NCI-H226 (cell line): Measurements from ENCODE around the gene CRTC3.
"Not testable (repeated sequence)": the region's sequence is repeated elsewhere in the genome, so short reads cannot be mapped to it uniquely, and the experiment has no call there.

Experiments
- DNase-seq: peaks from one replicate; pipeline ENCODE4 v3.0.0-alpha.2; 2015

Gene CRTC3

GRCh38 chr15:90657520-90658172 is 127.9 kb downstream of the CRTC3 start:
- not testable (repeated sequence) for DNase-seq

GRCh38 chr15:90659481-90659880 is 129.8 kb downstream of the CRTC3 start:
- no peak for DNase-seq

GRCh38 chr15:90660195-90660998 is 130.7 kb downstream of the CRTC3 start:
- DNase-seq, result peak; percentile 94

GRCh38 chr15:90660999-90661330 is 131.2 kb downstream of the CRTC3 start:
- DNase-seq, result not testable (repeated sequence)

DNA sequence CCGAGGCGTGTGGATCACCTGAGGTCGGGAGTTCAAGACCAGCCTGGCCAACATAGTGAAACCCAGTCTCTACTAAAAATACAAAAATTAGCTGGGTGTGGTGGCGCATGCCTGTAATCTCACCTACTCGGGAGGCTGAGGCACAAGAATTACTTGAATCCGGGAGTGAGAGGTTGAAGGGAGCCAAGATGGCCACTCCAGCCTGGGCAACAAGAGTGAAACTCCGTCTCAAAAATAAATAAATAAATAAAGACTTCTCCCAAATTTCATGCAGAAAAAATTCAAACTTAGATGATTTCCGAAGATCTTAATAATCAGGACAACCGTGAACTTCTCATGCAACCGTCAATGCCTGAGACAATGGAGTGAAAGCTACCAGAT is 134.3 kb downstream of the CRTC3 start:
- DNase-seq, result not testable (repeated sequence)

DNA sequence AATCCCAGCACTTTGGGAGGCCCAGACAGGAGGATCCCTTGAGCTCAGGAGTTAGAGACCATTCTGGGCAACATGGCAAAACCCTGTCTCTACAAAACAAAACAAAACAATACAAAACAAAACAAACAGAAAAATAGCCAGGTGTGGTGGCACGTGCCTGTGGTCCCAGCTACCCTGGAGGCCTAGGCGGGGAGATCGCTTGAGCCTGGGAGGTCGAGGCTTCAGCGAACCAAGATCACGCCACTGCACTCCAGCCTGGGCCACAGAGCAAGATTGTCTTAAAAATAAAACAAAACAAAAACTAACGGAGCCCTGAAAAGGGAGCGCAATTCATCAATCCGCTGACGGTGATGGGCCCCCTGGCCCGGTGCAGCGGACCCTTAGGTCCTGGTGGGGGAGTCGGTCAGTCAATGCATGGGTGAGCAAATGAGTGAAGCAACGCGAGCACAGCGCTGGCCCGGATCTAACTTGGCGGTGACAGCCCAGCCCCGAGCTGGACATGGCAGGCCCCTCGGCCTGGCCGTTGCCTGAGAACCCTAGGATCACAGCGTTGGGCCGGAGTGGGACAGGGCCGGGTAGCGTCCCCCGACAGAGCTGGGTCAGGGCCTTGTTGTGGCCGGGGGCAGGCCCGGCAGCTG is 135.0 kb downstream of the CRTC3 start:
- DNase-seq, result no peak

- peak; percentile 67 for DNase-seq
Observed at GRCh38 chr15:90665288-90666134, 135.8 kb downstream of the CRTC3 start.

GRCh38 chr15:90666135-90666909 is 136.6 kb downstream of the CRTC3 start:
- no peak for DNase-seq

- no peak for DNase-seq
Observed at GRCh38 chr15:90667073-90667754, 137.5 kb downstream of the CRTC3 start.

GRCh38 chr15:90667755-90668345 is 138.1 kb downstream of the CRTC3 start:
- DNase-seq, result not testable (repeated sequence)

DNA sequence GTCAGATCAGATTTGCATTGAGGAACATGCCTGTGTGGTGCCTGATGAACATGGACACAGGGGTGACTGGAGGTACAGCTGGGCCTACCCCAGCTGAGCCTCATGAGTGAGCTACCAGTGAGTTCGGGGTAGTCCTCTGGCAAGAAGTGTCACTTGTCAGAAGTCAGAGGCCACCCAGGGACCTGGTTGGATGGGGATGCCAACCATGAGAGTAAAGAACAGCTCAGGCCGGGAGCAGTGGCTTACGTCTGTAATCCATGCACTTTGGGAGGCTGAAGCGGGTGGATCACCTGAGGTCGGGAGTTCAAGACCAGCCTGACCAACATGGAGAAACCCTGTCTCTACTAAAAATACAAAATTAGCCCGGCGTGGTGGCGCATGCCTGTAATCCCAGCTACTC is 140.9 kb downstream of the CRTC3 start:
- not testable (repeated sequence) for DNase-seq

- DNase-seq, result no peak
Observed at GRCh38 chr15:90671216-90671615, 141.5 kb downstream of the CRTC3 start.

- not testable (repeated sequence) for DNase-seq
Observed at GRCh38 chr15:90673357-90673756, 143.6 kb downstream of the CRTC3 start.

- no peak for DNase-seq
Observed at GRCh38 chr15:90674476-90674875, 144.8 kb downstream of the CRTC3 start.

GRCh38 chr15:90675464-90675863 is 145.7 kb downstream of the CRTC3 start:
- no peak for DNase-seq

DNA sequence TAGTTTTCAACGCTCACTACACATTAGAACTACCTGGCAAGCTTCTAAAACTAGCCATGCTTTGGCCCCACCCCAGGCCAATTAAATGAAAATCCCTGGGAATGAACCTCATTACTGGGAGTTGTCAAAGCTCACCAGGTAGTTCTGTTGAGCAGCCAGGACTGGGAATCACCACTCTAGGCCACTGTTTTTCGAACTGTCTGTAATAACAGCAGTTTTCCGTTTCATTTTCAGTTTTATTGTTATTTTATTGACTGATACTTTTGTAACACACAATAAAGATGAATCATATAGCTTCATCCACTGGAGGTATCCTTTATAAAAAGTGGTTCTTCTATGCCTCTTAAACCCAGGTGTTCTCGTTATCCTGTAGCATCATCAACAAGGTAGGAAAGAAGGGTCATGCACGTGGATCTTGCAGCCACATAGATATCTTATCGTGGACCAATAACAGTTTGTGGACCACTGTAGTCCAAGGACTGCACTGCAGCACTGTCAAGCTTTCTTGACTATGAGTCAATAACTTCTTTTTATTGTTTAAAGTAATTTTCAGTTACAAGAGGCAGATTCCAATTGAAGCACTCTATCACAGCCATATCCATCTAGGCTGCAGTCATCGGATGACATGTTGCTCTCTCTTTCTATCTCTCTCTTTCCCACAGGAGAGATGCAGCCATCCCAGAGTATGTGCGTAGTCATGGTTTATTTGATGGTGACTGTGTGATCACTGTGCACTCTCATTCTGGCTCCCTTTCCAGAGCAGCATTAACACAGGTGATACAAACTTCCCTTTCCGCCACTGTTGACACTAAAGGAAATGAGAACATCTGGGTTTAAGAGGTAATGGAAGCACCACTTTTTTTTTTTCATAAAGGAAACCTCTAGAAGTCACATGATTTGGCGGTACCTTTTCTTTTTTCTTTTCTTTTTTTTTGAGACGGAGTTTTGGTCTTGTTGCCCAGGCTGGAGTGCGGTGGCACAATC is 148.4 kb downstream of the CRTC3 start:
- DNase-seq, result no peak

GRCh38 chr15:90679959-90680358 is 150.2 kb downstream of the CRTC3 start:
- DNase-seq, result no peak

- peak; percentile 72 for DNase-seq
Observed at GRCh38 chr15:90680371-90680935, 150.7 kb downstream of the CRTC3 start.

DNA sequence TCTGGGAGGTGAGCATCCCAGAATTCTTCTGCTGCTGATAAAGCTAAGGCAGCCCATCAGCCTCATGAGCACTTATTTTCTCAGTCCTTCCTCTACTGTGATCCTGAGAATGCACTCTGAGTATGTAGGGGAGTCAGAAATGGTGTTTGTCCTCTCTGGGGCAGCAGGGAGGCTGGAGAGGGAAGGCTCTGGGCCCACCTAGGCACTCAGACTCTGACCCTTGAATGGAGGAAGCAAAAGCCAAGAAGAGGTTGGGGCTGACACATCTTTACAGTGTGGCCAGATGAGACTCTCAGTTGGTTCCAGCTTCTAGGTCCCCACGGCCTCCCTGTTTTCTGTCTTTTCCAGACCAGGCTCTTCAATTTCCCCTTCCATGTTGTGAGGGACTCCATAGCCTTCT is 151.3 kb downstream of the CRTC3 start:
- DNase-seq, result no peak

- DNase-seq, result peak; percentile 82
Observed at GRCh38 chr15:90681480-90681879, 151.8 kb downstream of the CRTC3 start.
